Tongue (tissue), 2 donors: ENCODE results near the gene PHKB. TPM values are rescaled to one million over a fixed set of nuclear protein-coding genes. Genes with fewer than 3 reads are reported as not detected.

Experiments used
- DNase-seq: peaks from one replicate; pipeline ENCODE4 v3.0.0-alpha.2; 2015
- total RNA-seq: library from RNA; depleted of rRNA; stranded (reverse); fragments of >200 nt; gene quantifications from one replicate; pipeline ENCODE4 v1.2.3, GENCODE V29; 2014

The PHKB gene
- total RNA-seq, 1 donor from 2014 or later = 107 TPM

DNA sequence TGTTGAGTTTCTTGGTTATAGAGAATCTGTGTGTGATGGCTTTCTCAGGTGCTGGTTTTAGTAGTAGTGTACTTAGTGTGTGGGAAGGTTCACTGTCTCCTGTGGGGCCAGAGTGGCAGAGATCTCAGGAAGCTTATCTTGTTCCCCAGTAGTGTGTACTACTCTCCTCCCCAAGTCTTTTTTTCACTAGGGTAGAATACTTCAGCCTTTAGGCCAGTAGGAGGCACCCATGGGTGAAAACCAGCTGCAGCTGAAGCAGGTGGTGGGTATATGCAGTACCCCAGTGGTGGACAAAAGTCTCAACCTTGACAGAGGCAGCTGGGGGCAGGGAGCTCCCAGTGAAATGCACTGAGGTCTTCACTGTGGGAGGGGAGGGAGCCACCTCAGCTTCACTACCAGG lies 109.9 kb downstream of the PHKB start:
- no peak for DNase-seq

DNA sequence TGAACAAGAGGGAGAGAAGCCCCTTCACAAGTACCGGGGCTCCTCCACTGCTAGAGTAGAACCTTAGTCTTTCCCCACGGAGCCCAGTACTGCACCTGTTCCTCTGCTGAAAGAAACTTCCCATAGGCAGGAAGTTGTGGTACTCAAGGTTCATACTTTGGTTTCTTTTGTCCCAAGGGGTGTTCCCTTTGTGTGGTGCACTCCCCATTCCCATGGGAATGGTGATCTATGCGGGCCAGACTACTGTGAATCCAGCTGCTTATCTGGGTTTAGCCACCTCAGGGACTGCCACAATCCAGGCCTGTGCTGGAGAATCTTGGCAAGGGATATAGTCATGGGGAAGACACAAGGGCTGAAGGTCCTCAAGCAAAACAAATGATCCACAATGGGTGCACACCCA lies 110.6 kb downstream of the PHKB start:
- DNase-seq = no peak

- no peak for DNase-seq
Measured at GRCh38 chr16:47574091-47575054, 113.2 kb downstream of the PHKB start.

- no peak for DNase-seq
Measured at GRCh38 chr16:47577029-47577428, 115.9 kb downstream of the PHKB start.

DNA sequence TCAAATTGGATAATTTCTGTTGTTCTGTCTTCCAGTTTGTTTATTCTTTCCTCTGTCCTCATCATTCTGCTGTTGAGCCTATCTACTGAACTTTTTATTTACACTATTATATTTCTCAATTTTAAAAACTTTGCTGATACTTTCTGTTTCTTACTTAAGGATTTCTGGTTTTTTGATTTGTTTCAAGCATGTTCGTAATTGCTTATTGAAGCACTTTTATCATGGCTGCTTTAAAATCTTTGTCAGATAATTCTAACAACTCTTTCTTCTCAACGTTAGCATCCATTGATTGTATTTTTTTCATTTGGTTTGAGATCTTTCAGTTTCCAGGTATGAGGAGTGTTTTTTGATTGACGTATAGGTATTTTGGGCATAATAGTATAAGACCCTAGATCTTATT lies 116.9 kb downstream of the PHKB start:
- DNase-seq = no peak

DNA sequence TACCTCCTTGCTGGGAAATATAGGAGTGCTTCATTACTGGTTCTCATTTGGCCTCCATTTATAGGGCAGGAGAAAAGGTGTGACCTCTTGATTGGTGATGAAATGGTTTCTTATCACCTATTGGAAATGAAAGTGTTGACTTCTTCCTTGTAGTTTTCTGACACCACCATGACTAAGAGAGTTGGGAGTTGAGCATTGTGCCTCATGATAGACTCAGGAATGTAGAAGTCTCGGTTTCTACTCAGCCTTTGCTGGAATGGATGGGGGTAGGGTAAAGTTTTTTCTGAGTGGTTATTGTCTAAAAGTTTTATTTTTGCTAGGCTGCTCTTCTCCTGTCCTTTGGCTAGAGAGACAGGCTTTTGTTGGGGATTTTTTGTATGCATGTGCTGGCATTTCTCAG lies 117.4 kb downstream of the PHKB start:
- no peak for DNase-seq

GRCh38 chr16:47581114-47581513 lies 120.0 kb downstream of the PHKB start:
- no peak for DNase-seq

GRCh38 chr16:47584464-47585225 lies 123.5 kb downstream of the PHKB start:
- DNase-seq = no peak

GRCh38 chr16:47586121-47586520 lies 125.0 kb downstream of the PHKB start:
- no peak for DNase-seq

DNA sequence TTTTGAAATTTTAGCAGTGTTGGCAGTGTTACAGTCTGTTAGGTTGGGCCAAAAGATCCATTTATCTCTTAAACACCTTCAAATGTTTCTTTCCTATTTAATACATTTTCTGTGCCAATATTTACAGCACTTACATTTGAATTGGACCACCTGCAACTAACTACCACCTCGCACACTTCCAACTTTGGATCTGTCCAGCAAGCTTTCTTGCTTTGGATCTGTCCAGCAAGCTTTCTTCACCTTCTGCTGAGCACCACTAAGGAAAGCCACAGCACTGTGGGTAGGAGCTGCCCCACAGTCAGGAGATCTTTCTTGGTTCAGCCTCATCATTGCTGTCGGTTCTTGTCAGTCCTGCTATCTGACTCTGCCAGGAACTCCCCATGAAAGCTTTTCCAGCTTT lies 129.3 kb downstream of the PHKB start:
- DNase-seq = no peak

DNA sequence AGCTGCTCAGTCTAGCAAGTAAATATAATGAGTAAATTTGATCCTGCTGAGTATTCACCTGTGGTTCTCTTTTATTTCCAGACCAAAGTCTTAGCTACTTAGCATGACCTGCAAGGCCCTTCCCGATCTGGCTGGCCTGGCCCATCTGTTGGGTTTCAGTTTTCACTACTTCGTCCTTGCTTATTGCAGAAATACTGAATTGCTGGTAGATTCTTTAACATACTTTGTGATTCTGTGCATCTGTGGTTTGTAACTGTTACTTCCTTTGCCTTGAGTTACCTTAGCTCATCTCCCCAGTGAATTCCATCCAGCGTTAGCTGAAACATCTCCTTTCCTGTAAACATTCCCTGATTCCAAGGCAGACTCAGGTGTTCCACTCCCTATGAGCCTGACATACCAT lies 131.1 kb downstream of the PHKB start:
- DNase-seq = peak; percentile 66

DNA sequence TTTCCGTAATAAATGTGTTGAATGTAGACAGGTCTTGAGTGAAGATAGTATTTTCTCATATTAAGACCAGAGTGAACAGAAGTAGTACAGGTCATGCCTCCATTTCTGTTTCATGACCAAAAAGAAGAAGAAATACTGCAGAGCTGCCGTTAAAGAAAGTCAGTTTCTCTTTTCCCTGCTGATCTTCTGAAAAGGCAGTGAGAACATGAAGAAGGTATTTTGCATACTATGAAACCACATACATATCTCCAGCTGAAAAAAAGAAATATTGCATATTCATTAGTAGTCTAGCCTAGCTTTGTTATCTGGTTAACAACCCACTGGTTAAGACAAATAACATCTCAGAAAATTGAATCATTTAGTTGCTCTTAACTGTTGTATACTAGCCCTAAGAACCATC lies 138.4 kb downstream of the PHKB start:
- no peak for DNase-seq

DNA sequence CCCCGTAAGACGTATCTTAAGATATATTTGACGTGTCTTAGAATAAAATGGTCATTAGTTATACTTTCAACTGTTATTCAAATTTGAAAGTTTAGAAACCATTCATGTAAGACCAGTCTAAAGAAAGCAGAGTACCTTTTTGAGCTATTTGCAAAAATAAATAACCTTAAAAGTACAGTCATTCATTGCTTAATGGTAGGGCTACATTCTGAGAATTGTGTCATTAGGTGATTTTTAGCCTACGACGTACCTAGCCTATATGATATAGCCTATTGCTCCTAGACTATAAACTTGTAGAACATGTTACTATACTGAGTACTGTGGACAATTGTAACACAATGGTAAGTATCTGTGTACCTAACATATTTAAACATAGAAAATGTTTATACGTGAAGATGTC lies 139.2 kb downstream of the PHKB start:
- no peak for DNase-seq

GRCh38 chr16:47604306-47604705 lies 143.2 kb downstream of the PHKB start:
- no peak for DNase-seq

GRCh38 chr16:47611042-47611441 lies 149.9 kb downstream of the PHKB start:
- no peak for DNase-seq

DNA sequence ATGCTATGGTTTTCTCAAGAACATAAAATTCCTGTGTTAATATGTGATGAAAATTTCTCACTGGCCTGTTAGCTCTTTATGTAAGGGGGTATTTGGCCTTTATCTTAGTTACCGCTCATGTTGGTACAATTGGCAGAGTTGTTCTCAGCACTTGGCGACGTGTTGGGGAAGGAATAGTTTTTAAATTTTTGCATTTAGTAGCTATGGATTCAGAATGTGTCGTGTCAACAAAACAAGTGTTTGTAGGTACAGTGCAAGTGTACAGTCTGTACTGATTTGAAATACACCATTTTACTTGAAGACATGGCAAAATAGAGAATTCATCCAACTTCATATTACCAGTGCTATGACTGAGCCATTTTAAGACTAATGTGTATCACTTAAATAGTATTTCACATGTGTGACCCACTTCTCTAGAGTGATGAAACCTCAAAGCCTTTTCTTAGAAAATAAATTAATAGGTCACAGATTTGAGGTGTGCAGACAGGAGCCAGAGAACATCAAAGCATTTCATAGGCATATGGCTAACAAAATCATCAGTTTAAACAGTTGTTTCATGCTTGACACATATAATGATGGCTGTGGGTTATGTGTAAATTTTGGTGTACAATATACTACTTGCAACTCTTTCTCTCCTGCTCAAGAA lies 150.8 kb downstream of the PHKB start:
- DNase-seq = no peak

DNA sequence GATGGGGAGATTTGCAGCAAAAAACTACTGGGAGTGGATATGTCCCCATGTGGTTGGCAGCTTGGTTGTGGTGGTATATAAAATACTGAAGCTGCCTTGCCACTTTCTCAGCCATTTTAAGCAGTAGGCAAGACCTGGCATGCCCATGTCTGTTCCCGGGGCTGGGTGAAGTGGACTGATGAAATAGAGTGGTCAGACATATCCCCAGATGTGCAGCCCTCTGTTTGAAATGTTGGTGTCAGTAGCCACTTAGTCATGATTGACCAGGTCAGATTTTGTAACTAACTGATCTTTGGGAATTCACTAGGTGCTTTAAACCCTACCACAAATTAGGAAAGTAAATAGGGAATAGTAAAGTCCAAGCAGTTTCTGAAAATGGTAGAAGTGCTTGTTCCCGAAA lies 151.6 kb downstream of the PHKB start:
- no peak for DNase-seq

DNA sequence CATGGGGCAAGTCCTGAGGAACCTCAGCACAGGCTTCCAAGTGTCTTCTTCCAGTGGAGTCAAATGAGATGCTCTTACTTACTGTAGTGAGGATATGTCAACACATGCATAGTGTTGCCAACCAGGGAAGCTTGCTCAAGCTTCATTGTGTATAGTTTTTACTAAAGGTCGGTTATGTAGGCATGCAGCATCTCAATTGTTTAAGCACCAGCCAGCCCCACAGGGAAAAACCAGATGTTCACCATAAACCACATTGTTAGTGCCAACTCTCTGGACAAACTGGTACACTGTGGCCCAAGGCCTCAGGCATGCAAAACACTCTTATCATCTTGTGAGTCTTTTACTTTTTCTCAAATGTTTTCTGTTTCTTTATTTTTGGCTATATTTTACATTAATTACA lies 152.1 kb downstream of the PHKB start:
- no peak for DNase-seq

- DNase-seq = no peak
Measured at GRCh38 chr16:47617732-47618131, 156.6 kb downstream of the PHKB start.

- DNase-seq = no peak
Measured at GRCh38 chr16:47622451-47623176, 161.5 kb downstream of the PHKB start.

DNA sequence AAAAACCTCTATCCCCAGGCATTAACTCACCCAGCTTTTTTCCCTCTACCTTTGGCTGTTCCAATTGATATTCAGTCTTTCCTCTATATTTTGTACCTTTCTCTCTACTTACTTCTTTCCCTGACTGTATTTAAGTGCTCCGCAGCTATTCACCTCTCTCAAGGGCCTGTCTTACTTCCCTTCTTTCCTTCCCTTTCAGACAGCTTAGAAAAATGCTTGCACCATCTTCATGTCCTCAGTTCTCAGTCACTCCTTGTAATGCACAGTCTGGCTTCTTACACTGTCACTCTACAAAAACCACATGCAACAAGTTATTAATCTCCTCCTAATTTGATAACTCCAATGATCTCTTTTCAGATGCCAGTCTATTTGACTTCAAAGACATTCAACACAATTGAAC lies 163.4 kb downstream of the PHKB start:
- no peak for DNase-seq

GRCh38 chr16:47625115-47625567 lies 164.0 kb downstream of the PHKB start:
- DNase-seq = no peak
